ENCODE measurements around the gene ZNF575.

DNA sequence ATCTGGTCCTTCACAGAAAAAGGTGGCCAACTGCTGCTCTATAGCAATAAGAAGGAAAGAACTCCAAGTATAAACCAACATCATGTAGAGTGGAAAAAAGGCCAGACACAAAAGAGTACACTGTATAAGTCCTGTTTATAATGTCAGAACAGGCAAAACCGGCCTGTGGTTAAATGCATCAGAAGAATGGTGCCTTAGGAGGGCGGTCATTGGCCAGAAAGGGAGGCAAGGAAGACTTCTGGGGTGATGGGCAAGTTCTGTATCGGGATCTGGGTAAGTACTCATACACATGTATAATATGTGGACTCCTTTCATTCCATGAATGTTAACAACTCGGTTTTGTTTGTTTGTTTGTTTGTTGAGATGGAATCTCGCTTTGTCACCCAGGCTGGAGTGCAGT, 10.1 kb upstream of the ZNF575 start:
- TF ChIP-seq, protein P1, sequence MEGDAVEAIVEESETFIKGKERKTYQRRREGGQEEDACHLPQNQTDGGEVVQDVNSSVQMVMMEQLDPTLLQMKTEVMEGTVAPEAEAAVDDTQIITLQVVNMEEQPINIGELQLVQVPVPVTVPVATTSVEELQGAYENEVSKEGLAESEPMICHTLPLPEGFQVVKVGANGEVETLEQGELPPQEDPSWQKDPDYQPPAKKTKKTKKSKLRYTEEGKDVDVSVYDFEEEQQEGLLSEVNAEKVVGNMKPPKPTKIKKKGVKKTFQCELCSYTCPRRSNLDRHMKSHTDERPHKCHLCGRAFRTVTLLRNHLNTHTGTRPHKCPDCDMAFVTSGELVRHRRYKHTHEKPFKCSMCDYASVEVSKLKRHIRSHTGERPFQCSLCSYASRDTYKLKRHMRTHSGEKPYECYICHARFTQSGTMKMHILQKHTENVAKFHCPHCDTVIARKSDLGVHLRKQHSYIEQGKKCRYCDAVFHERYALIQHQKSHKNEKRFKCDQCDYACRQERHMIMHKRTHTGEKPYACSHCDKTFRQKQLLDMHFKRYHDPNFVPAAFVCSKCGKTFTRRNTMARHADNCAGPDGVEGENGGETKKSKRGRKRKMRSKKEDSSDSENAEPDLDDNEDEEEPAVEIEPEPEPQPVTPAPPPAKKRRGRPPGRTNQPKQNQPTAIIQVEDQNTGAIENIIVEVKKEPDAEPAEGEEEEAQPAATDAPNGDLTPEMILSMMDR (conservative IDR thresholded peaks at IDR 0.05; ENCODE audit: low read depth in 2 of 2) = no peak
- TF ChIP-seq, protein P2, sequence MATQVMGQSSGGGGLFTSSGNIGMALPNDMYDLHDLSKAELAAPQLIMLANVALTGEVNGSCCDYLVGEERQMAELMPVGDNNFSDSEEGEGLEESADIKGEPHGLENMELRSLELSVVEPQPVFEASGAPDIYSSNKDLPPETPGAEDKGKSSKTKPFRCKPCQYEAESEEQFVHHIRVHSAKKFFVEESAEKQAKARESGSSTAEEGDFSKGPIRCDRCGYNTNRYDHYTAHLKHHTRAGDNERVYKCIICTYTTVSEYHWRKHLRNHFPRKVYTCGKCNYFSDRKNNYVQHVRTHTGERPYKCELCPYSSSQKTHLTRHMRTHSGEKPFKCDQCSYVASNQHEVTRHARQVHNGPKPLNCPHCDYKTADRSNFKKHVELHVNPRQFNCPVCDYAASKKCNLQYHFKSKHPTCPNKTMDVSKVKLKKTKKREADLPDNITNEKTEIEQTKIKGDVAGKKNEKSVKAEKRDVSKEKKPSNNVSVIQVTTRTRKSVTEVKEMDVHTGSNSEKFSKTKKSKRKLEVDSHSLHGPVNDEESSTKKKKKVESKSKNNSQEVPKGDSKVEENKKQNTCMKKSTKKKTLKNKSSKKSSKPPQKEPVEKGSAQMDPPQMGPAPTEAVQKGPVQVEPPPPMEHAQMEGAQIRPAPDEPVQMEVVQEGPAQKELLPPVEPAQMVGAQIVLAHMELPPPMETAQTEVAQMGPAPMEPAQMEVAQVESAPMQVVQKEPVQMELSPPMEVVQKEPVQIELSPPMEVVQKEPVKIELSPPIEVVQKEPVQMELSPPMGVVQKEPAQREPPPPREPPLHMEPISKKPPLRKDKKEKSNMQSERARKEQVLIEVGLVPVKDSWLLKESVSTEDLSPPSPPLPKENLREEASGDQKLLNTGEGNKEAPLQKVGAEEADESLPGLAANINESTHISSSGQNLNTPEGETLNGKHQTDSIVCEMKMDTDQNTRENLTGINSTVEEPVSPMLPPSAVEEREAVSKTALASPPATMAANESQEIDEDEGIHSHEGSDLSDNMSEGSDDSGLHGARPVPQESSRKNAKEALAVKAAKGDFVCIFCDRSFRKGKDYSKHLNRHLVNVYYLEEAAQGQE (IDR thresholded peaks at IDR 0.05; ENCODE audit: unreplicated experiment) = no peak
- TF ChIP-seq EZH2 (IDR thresholded peaks at IDR 0.05; ENCODE audit: low read depth, unreplicated experiment) (no peak), POLR2AphosphoS5 (IDR thresholded peaks at IDR 0.05; ENCODE audit: low read depth) (no peak), CREB1 (CRISPR knock-in tag; IDR thresholded peaks at IDR 0.05; ENCODE audit: low read depth) (no peak), EZH2phosphoT487 (IDR thresholded peaks at IDR 0.05; ENCODE audit: unreplicated experiment) (no peak), ZNF114 (CRISPR knock-in tag; IDR thresholded peaks at IDR 0.05) (no peak), STAT1 (IDR thresholded peaks at IDR 0.05; ENCODE audit: unreplicated experiment) (no peak), ZNF331 (CRISPR knock-in tag; IDR thresholded peaks at IDR 0.05; ENCODE audit: low read depth) (no peak), JUNB (IDR thresholded peaks at IDR 0.05; ENCODE audit: unreplicated experiment) (no peak), NANOG (IDR thresholded peaks at IDR 0.05; ENCODE audit: borderline replicate concordance) (no peak)
- TF ChIP-seq, protein P3, sequence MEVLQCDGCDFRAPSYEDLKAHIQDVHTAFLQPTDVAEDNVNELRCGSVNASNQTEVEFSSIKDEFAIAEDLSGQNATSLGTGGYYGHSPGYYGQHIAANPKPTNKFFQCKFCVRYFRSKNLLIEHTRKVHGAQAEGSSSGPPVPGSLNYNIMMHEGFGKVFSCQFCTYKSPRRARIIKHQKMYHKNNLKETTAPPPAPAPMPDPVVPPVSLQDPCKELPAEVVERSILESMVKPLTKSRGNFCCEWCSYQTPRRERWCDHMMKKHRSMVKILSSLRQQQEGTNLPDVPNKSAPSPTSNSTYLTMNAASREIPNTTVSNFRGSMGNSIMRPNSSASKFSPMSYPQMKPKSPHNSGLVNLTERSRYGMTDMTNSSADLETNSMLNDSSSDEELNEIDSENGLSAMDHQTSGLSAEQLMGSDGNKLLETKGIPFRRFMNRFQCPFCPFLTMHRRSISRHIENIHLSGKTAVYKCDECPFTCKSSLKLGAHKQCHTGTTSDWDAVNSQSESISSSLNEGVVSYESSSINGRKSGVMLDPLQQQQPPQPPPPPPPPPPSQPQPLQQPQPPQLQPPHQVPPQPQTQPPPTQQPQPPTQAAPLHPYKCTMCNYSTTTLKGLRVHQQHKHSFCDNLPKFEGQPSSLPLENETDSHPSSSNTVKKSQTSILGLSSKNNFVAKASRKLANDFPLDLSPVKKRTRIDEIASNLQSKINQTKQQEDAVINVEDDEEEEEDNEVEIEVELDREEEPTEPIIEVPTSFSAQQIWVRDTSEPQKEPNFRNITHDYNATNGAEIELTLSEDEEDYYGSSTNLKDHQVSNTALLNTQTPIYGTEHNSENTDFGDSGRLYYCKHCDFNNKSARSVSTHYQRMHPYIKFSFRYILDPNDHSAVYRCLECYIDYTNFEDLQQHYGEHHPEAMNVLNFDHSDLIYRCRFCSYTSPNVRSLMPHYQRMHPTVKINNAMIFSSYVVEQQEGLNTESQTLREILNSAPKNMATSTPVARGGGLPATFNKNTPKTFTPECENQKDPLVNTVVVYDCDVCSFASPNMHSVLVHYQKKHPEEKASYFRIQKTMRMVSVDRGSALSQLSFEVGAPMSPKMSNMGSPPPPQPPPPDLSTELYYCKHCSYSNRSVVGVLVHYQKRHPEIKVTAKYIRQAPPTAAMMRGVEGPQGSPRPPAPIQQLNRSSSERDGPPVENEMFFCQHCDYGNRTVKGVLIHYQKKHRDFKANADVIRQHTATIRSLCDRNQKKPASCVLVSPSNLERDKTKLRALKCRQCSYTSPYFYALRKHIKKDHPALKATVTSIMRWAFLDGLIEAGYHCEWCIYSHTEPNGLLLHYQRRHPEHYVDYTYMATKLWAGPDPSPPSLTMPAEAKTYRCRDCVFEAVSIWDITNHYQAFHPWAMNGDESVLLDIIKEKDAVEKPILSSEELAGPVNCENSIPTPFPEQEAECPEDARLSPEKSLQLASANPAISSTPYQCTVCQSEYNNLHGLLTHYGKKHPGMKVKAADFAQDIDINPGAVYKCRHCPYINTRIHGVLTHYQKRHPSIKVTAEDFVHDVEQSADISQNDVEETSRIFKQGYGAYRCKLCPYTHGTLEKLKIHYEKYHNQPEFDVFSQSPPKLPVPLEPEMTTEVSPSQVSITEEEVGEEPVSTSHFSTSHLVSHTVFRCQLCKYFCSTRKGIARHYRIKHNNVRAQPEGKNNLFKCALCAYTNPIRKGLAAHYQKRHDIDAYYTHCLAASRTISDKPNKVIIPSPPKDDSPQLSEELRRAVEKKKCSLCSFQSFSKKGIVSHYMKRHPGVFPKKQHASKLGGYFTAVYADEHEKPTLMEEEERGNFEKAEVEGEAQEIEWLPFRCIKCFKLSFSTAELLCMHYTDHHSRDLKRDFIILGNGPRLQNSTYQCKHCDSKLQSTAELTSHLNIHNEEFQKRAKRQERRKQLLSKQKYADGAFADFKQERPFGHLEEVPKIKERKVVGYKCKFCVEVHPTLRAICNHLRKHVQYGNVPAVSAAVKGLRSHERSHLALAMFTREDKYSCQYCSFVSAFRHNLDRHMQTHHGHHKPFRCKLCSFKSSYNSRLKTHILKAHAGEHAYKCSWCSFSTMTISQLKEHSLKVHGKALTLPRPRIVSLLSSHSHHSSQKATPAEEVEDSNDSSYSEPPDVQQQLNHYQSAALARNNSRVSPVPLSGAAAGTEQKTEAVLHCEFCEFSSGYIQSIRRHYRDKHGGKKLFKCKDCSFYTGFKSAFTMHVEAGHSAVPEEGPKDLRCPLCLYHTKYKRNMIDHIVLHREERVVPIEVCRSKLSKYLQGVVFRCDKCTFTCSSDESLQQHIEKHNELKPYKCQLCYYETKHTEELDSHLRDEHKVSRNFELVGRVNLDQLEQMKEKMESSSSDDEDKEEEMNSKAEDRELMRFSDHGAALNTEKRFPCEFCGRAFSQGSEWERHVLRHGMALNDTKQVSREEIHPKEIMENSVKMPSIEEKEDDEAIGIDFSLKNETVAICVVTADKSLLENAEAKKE (CRISPR knock-in tag; IDR thresholded peaks at IDR 0.05) = no peak
- TF ChIP-seq, protein P4, sequence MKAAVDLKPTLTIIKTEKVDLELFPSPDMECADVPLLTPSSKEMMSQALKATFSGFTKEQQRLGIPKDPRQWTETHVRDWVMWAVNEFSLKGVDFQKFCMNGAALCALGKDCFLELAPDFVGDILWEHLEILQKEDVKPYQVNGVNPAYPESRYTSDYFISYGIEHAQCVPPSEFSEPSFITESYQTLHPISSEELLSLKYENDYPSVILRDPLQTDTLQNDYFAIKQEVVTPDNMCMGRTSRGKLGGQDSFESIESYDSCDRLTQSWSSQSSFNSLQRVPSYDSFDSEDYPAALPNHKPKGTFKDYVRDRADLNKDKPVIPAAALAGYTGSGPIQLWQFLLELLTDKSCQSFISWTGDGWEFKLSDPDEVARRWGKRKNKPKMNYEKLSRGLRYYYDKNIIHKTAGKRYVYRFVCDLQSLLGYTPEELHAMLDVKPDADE (IDR thresholded peaks at IDR 0.05) = no peak

Measured in GM23338 (cell line).